K562 (cell line): ENCODE results near the gene LMBR1. TPM values are rescaled to one million over a fixed set of nuclear protein-coding genes. Genes with fewer than 3 reads are reported as not detected.

Source experiments
- ATAC-seq: fragments of 200-7000 bp; cut with Tn5 transposase; 3 replicates; pipeline ENCODE4 v1.9.1; 2020; ENCODE audit warnings: moderate library complexity
- BruUV-seq: library from RNA; stranded (reverse); fragments of 400-500 nt; replicated peaks from 2 replicates; lab custom pipeline; 2021; lab: Mats Ljungman, UMichigan
- CTCF ChIA-PET: fragments of 300-600 bp; formaldehyde crosslinking; extraction: SDS; loops from one replicate; lab custom pipeline; 2021; ENCODE audit warnings: low intra/inter-chr PET ratio; lab: Yijun Ruan, JAX
- POLR2A ChIA-PET: fragments of 300-600, 350-650 bp; sonication (Branson Sonifier 250); formaldehyde crosslinking; extraction: SDS; loops from one replicate; lab custom pipeline; 2021; ENCODE audit warnings: antibody characterized with exemption, inconsistent platforms; lab: Yijun Ruan, JAX
- DNase-seq, 4 experiments: peaks; one replicate each; pipeline versions ENCODE4 v3.0.0 to v3.0.0-alpha.2; 2011 to 2018; ENCODE audit warnings: low spot score in 3 of 4, mixed read lengths in 3 of 4; ENCODE audit errors: extremely low read depth in 1 of 4
- FAIRE-seq: peaks from 2 replicates; lab custom pipeline; 2011; peaks lifted over from hg19 to GRCh38; lab: Jason Lieb, UNC
- H2AFZ ChIP-seq: 2 replicates; pipeline ENCODE4 v1.6.0; 2011; ENCODE audit warnings: low read depth, low read length, control low read depth, inconsistent platforms
- H3K27ac ChIP-seq: fragments of 200-600 bp; 3 replicates; pipeline ENCODE4 v1.8.0; 2011; ENCODE audit warnings: low read depth, mild to moderate bottlenecking, control low read depth, inconsistent platforms, low read length, moderate library complexity, mixed read lengths; ENCODE audit errors: extremely low read depth
- H3K27me3 ChIP-seq, 2 experiments: fragments of 300-600 bp in 1 of 2; 2 replicates in 1 of 2; 3 replicates in 1 of 2; pipeline versions ENCODE4 v1.6.0 to v1.8.0; 2011; ENCODE audit warnings: inconsistent platforms in 2 of 2, low read length in 2 of 2, mild to moderate bottlenecking in 1 of 2, mixed read lengths in 1 of 2, moderate library complexity in 1 of 2; ENCODE audit not compliant: control insufficient read depth in 2 of 2, insufficient read depth in 2 of 2
- H3K36me3 ChIP-seq: fragments of 300-600 bp; 3 replicates; pipeline ENCODE4 v1.8.0; 2011; ENCODE audit warnings: mild to moderate bottlenecking, low read length, inconsistent platforms; ENCODE audit not compliant: control insufficient read depth, insufficient read depth
- H3K4me1 ChIP-seq, 2 experiments: fragments of 200-600 bp in 1 of 2; replicated peaks in 1 of 2; 2 replicates in 1 of 2; 3 replicates in 1 of 2; pipeline versions ENCODE4 v1.5.1 to v1.8.0; 2011; ENCODE audit warnings: inconsistent platforms in 2 of 2, low read length in 2 of 2, mild to moderate bottlenecking in 1 of 2, mixed read lengths in 1 of 2, moderate library complexity in 1 of 2; ENCODE audit not compliant: control insufficient read depth in 2 of 2, insufficient read depth in 2 of 2
- H3K4me2 ChIP-seq: 2 replicates; pipeline ENCODE4 v1.6.1; 2011; ENCODE audit warnings: low read length, control low read depth, inconsistent platforms, mixed read lengths; ENCODE audit not compliant: insufficient read depth
- H3K4me3 ChIP-seq: fragments of 200-600 bp; sonication (generic), shearing (Covaris generic); 2 replicates; pipeline ENCODE4 v1.5.1; 2016; ENCODE audit warnings: control low read depth, inconsistent platforms
- H3K79me2 ChIP-seq: fragments of 200-600 bp; 3 replicates; pipeline ENCODE4 v1.8.0; 2011; ENCODE audit warnings: low read length, inconsistent platforms; ENCODE audit not compliant: control insufficient read depth, insufficient read depth
- H3K9ac ChIP-seq, 2 experiments: 2 replicates each; pipeline versions ENCODE4 v1.6.0 to v1.6.1; 2011; ENCODE audit warnings: low read depth in 2 of 2, low read length in 2 of 2, control low read depth in 1 of 2, inconsistent platforms in 1 of 2, mild to moderate bottlenecking in 1 of 2, mixed read lengths in 1 of 2; ENCODE audit not compliant: insufficient read depth in 1 of 2
- H3K9me1 ChIP-seq: one replicate; pipeline ENCODE4 v1.6.0; 2011; ENCODE audit warnings: inconsistent platforms, mild to moderate bottlenecking, low read length, moderate library complexity; ENCODE audit not compliant: control insufficient read depth, insufficient read depth
- H3K9me3 ChIP-seq: replicated peaks from 2 replicates; pipeline ENCODE4 v1.5.1; 2011; ENCODE audit warnings: low read depth, low read length, inconsistent platforms; ENCODE audit not compliant: control insufficient read depth, insufficient read depth
- H4K20me1 ChIP-seq: replicated peaks from 2 replicates; pipeline ENCODE4 v1.6.1; 2011; ENCODE audit warnings: low read length, inconsistent platforms, mixed read lengths; ENCODE audit not compliant: control insufficient read depth, insufficient read depth
- KAT2B ChIP-seq: IDR thresholded peaks from one replicate; pipeline ENCODE4 v1.6.1; 2012; ENCODE audit warnings: low read depth, mild to moderate bottlenecking, control low read depth, inconsistent platforms, low read length, moderate library complexity
- KDM5B ChIP-seq: fragments of 200-600 bp; sonication (generic); IDR thresholded peaks from 2 replicates; pipeline ENCODE4 v1.6.1; 2012; ENCODE audit warnings: low read depth, mild to moderate bottlenecking, moderate library complexity, low read length, control low read depth, inconsistent platforms; ENCODE audit not compliant: insufficient replicate concordance
- MECOM ChIP-seq: fragments of 250-450 bp; sonication (Bioruptor Pico); IDR thresholded peaks from 2 replicates; pipeline ENCODE4 v1.8.0; 2022; ENCODE audit warnings: inconsistent platforms
- MTA1 ChIP-seq: fragments of 450-650 bp; IDR thresholded peaks from 2 replicates; pipeline ENCODE4 v1.6.1; 2017; ENCODE audit warnings: borderline replicate concordance
- RBBP5 ChIP-seq: fragments of 200-600 bp; sonication (generic); IDR thresholded peaks from 2 replicates; pipeline ENCODE4 v1.6.1; 2012; ENCODE audit warnings: borderline replicate concordance, mild to moderate bottlenecking, low read length, control low read depth, inconsistent platforms; ENCODE audit not compliant: insufficient read depth, poor library complexity, severe bottlenecking
- RUNX1 ChIP-seq: sonication (generic); IDR thresholded peaks from 2 replicates; pipeline ENCODE4 v1.6.1; 2016; ENCODE audit warnings: antibody characterized with exemption, low read depth
- ZNF384 ChIP-seq: IDR thresholded peaks from 2 replicates; pipeline ENCODE4 v1.6.1; 2012; ENCODE audit warnings: low read depth, low read length, improper control_type of control experiment
- WGBS: fragments of 100-300 bp; shearing (Covaris generic); methylation state at CpG from one replicate; pipeline ENCODE4 v1.1.6; 2016; ENCODE audit warnings: low coverage, mixed read lengths; ENCODE audit not compliant: insufficient coverage; ENCODE audit errors: missing lambda C conversion rate; 5-methylcytosine and 5-hydroxymethylcytosine counted together
- in situ Hi-C: fragments of 300-500 bp; cut with MboI; formaldehyde crosslinking; loops from 4 replicates; pipeline ENCODE4 v1.15.0; 2018; ENCODE audit warnings: inconsistent platforms, mixed read lengths
- intact Hi-C: fragments of 100-400 bp; cut with micrococcal nuclease; formaldehyde crosslinking; loops from 2 replicates; pipeline ENCODE4 v1.14.2; 2022
- polyA plus RNA-seq, 8 experiments: library from polyadenylated mRNA; depleted of rRNA in 4 of 8; stranded (reverse) in 5 of 8; unstranded in 3 of 8; fragments of >200 nt; fragmentation: Nextera tagmentation in 2 of 8; fragmentation: Illumina TruSeq in 1 of 8; extraction: Ambion mirVana in 2 of 8; extraction: Trizol in 1 of 8; gene quantifications; 2 replicates each; pipeline versions ENCODE4 v1.2.1 to v1.2.3, GENCODE V29; 2011 to 2014; ENCODE audit warnings: inconsistent platforms in 1 of 8, missing spikeins in 1 of 8
- total RNA-seq, 7 experiments: library from RNA; depleted of rRNA in 6 of 7; stranded (reverse); fragments of >200 nt in 6 of 7; fragmentation: Illumina TruSeq in 2 of 7; extraction: Trizol in 2 of 7; gene quantifications; 2 replicates each; pipeline versions ENCODE4 v1.2.1 to v1.2.3, GENCODE V29; 2011 to 2021; ENCODE audit warnings: low replicate concordance in 1 of 7
- TF ChIP-seq, protein P1 (sequence below): fragments of 250-450 bp; sonication (Bioruptor Pico); IDR thresholded peaks from 2 replicates; pipeline ENCODE4 v1.5.0; 2021; ENCODE audit warnings: mild to moderate bottlenecking, borderline replicate concordance
- TF ChIP-seq, protein P2 (sequence below): IDR thresholded peaks from 3 replicates; pipeline ENCODE4 v1.6.1; 2011; ENCODE audit warnings: borderline replicate concordance, mild to moderate bottlenecking, moderate library complexity; ENCODE audit not compliant: insufficient read length; ENCODE audit errors: extremely low read depth
- TF ChIP-seq, protein P3 (sequence below): sonication (generic); formaldehyde crosslinking; IDR thresholded peaks from 2 replicates; pipeline ENCODE4 v1.9.0; 2022; ENCODE audit warnings: mild to moderate bottlenecking, missing genetic modification reagents
- TF ChIP-seq, protein P4 (sequence below): sonication (generic); formaldehyde crosslinking; IDR thresholded peaks from 2 replicates; pipeline ENCODE4 v1.8.1; 2023; ENCODE audit warnings: missing genetic modification reagents, mild to moderate bottlenecking, borderline replicate concordance

The LMBR1 gene
- total and polyA plus RNA-seq, 9 of the 15 experiments (the other 6 are each of a cell fraction or from before 2014, with no cell fraction given), result 7.7 to 90.0 (median 59.9) TPM

DNA sequence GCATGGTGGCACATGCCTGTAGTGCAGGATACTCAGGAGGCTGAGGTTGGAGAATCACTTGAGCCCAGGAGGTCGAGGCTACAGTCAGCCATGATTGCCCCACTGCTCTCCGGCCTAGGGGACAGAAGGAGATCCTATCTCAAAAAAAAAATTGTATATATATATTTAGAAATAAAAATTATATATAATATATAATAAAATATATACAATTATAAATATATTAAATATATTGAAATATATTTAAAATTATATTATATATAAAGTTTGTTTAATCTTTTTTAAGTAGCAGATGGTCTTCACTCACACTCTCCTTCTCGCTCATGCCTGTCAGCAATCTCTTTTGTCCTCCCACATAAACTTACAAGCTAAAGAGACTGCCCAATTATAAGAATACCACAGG lies 58.5 kb downstream of the LMBR1 start:
- no peak for FAIRE-seq
- intact Hi-C loops (no loop called here), in situ Hi-C loops (no loop called here)
- WGBS, result 92% methylated on average over 3 of the region's 3 CpGs
- H3K4me2 ChIP-seq, result no peak overlapping the region
- H3K27me3 ChIP-seq, result no peaks in the 10 kb centered on the region
- H3K79me2 ChIP-seq, result peaks cover 12% of the 10 kb centered on the region
- no peak for DNase-seq
- H3K4me1 ChIP-seq, result no peaks in the 10 kb centered on the region
- no peaks in the 10 kb centered on the region for H3K9me1 ChIP-seq
- no TSS peak for BruUV-seq
- H3K4me3 ChIP-seq, result no peak overlapping the region
- H4K20me1 ChIP-seq, result no peaks in the 10 kb centered on the region
- no peak overlapping the region for H2AFZ ChIP-seq
- H3K9ac ChIP-seq, result no peak overlapping the region
- CTCF ChIA-PET, result no interaction called here
- H3K27ac ChIP-seq, result no peak overlapping the region
- POLR2A ChIA-PET, result no interaction called here
- ATAC-seq, result no peak
- no peaks in the 10 kb centered on the region for H3K9me3 ChIP-seq
- H3K36me3 ChIP-seq, result peaks cover 46% of the 10 kb centered on the region
- TF ChIP-seq, protein P1, sequence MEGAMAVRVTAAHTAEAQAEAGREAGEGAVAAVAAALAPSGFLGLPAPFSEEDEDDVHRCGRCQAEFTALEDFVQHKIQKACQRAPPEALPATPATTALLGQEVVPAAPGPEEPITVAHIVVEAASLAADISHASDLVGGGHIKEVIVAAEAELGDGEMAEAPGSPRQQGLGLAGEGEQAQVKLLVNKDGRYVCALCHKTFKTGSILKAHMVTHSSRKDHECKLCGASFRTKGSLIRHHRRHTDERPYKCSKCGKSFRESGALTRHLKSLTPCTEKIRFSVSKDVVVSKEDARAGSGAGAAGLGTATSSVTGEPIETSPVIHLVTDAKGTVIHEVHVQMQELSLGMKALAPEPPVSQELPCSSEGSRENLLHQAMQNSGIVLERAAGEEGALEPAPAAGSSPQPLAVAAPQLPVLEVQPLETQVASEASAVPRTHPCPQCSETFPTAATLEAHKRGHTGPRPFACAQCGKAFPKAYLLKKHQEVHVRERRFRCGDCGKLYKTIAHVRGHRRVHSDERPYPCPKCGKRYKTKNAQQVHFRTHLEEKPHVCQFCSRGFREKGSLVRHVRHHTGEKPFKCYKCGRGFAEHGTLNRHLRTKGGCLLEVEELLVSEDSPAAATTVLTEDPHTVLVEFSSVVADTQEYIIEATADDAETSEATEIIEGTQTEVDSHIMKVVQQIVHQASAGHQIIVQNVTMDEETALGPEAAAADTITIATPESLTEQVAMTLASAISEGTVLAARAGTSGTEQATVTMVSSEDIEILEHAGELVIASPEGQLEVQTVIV (CRISPR knock-in tag), result no peak
- TF ChIP-seq ZNF384, result no peak
- TF ChIP-seq MTA1, result no peak
- TF ChIP-seq, protein P2, sequence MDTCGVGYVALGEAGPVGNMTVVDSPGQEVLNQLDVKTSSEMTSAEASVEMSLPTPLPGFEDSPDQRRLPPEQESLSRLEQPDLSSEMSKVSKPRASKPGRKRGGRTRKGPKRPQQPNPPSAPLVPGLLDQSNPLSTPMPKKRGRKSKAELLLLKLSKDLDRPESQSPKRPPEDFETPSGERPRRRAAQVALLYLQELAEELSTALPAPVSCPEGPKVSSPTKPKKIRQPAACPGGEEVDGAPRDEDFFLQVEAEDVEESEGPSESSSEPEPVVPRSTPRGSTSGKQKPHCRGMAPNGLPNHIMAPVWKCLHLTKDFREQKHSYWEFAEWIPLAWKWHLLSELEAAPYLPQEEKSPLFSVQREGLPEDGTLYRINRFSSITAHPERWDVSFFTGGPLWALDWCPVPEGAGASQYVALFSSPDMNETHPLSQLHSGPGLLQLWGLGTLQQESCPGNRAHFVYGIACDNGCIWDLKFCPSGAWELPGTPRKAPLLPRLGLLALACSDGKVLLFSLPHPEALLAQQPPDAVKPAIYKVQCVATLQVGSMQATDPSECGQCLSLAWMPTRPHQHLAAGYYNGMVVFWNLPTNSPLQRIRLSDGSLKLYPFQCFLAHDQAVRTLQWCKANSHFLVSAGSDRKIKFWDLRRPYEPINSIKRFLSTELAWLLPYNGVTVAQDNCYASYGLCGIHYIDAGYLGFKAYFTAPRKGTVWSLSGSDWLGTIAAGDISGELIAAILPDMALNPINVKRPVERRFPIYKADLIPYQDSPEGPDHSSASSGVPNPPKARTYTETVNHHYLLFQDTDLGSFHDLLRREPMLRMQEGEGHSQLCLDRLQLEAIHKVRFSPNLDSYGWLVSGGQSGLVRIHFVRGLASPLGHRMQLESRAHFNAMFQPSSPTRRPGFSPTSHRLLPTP, result no peak
- no peak for TF ChIP-seq KAT2B
- no peak for TF ChIP-seq MECOM (CRISPR knock-in tag)
- TF ChIP-seq, protein P3, sequence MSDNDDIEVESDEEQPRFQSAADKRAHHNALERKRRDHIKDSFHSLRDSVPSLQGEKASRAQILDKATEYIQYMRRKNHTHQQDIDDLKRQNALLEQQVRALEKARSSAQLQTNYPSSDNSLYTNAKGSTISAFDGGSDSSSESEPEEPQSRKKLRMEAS (CRISPR knock-in tag), result no peak
- TF ChIP-seq KDM5B, result no peak
- TF ChIP-seq RBBP5, result no peak
- TF ChIP-seq, protein P4, sequence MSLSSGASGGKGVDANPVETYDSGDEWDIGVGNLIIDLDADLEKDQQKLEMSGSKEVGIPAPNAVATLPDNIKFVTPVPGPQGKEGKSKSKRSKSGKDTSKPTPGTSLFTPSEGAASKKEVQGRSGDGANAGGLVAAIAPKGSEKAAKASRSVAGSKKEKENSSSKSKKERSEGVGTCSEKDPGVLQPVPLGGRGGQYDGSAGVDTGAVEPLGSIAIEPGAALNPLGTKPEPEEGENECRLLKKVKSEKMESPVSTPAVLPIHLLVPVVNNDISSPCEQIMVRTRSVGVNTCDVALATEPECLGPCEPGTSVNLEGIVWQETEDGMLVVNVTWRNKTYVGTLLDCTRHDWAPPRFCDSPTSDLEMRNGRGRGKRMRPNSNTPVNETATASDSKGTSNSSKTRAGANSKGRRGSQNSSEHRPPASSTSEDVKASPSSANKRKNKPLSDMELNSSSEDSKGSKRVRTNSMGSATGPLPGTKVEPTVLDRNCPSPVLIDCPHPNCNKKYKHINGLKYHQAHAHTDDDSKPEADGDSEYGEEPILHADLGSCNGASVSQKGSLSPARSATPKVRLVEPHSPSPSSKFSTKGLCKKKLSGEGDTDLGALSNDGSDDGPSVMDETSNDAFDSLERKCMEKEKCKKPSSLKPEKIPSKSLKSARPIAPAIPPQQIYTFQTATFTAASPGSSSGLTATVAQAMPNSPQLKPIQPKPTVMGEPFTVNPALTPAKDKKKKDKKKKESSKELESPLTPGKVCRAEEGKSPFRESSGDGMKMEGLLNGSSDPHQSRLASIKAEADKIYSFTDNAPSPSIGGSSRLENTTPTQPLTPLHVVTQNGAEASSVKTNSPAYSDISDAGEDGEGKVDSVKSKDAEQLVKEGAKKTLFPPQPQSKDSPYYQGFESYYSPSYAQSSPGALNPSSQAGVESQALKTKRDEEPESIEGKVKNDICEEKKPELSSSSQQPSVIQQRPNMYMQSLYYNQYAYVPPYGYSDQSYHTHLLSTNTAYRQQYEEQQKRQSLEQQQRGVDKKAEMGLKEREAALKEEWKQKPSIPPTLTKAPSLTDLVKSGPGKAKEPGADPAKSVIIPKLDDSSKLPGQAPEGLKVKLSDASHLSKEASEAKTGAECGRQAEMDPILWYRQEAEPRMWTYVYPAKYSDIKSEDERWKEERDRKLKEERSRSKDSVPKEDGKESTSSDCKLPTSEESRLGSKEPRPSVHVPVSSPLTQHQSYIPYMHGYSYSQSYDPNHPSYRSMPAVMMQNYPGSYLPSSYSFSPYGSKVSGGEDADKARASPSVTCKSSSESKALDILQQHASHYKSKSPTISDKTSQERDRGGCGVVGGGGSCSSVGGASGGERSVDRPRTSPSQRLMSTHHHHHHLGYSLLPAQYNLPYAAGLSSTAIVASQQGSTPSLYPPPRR, result no peak
- TF ChIP-seq RUNX1, result no peak
